Measurements from ENCODE around the gene RPTOR. TPM values are rescaled to one million over a fixed set of nuclear protein-coding genes. Genes with fewer than 3 reads are reported as not detected.

The RPTOR gene
- total and polyA plus RNA-seq, 10 of the 15 experiments (the other 5 are each of a cell fraction or from before 2014, with no cell fraction given) = 0.18 to 32.1 (median 7.8) TPM

DNA sequence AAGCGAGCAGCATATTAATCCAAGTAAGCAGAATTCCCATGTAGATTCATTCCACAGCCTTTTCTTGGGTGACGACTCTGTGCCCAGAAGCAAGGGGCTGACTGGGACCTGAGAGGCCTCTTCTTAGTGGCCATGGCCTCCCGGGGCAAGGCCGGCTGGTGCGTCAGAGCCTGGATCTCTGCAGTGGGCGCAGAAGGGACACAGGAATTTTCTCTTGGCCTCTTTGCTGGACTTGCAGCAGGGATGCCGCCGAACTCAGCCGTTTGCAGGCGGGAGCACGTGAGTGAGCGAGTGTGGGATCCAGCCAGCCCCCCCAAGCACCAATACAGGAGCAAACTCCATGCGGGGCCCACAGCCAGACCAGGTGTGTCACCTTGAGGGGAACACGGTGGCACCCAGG lies 151.8 kb downstream of the RPTOR start:
- Histone ChIP-seq H3K9ac (ENCODE audit: control insufficient read depth, insufficient read depth, low read length) (no peak overlapping the region), H3K9me3 (replicated peaks; ENCODE audit: control insufficient read depth, insufficient read depth, low read length) (no peaks in the 10 kb centered on the region; the same call in 2 of the 3 replicates), H3K27ac (ENCODE audit: control insufficient read depth, insufficient read depth) (no peak overlapping the region), H4K20me1 (ENCODE audit: control insufficient read depth, insufficient read depth) (no peaks in the 10 kb centered on the region; the same call in 1 of the 2 replicates), H3K4me1 (ENCODE audit: control insufficient read depth, insufficient read depth, low read length) (no peaks in the 10 kb centered on the region), H2AFZ (ENCODE audit: control insufficient read depth, low read depth, low read length) (no peak overlapping the region), H3K36me3 (ENCODE audit: control insufficient read depth in 2 of 2, insufficient read depth in 2 of 2, low read length in 1 of 2) (peaks cover 0 to 2% of the 10 kb centered on the region in 2 experiments; a peak in 2 of 4 replicates), H3K79me2 (ENCODE audit: control insufficient read depth, insufficient read depth, low read length) (no peaks in the 10 kb centered on the region; the same call in none of the 2 replicates), H3K27me3 (replicated peaks in 1 of 2; ENCODE audit: control insufficient read depth in 2 of 2, insufficient read depth in 2 of 2, low read length in 1 of 2) (no peaks in the 10 kb centered on the region), H3K4me2 (ENCODE audit: control insufficient read depth, insufficient read depth) (no peak overlapping the region), H3K4me3 (no peak overlapping the region)
- FAIRE-seq = no peak
- ChIA-PET POLR2A (interaction anchor here (0.7 kb wide), 1 partner anchor 14 kb away, joined by 3 read pairs; no protein-coding TSS in a partner anchor), RAD21 (ENCODE audit: unreplicated experiment) (no interaction called here), SMC1A (ENCODE audit: uncharacterized antibody, unreplicated experiment) (no interaction called here), CTCF (interaction anchor here (1.0 kb wide), 1 partner anchor 10 kb away, joined by 3 read pairs; no protein-coding TSS in a partner anchor)
- BruUV-seq (replicated peaks) = no TSS peak
- TF ChIP-seq SPI1 (IDR thresholded peaks at IDR 0.05; ENCODE audit: borderline replicate concordance, insufficient read depth, low read depth, low read length) (no peak), POLR2A (IDR thresholded peaks at IDR 0.05; ENCODE audit: low read depth, low read length) (no peak), KLF5 (IDR thresholded peaks at IDR 0.05; ENCODE audit: partially characterized antibody) (no peak), KDM1A (IDR thresholded peaks at IDR 0.05; ENCODE audit: borderline replicate concordance) (no peak), TARDBP (IDR thresholded peaks at IDR 0.05; ENCODE audit: borderline replicate concordance) (no peak), BMI1 (IDR thresholded peaks at IDR 0.05; ENCODE audit: borderline replicate concordance) (no peak), ZBTB33 (IDR thresholded peaks at IDR 0.05) (no peak), NR2F1 (conservative IDR thresholded peaks at IDR 0.05) (no peak), CHD2 (IDR thresholded peaks at IDR 0.05; ENCODE audit: borderline replicate concordance, low read depth, low read length) (no peak), JUNB (IDR thresholded peaks at IDR 0.05) (no peak), KAT2A (conservative IDR thresholded peaks at IDR 0.05; ENCODE audit: control insufficient read depth, low read depth, low read length) (no peak), ZSCAN29 (IDR thresholded peaks at IDR 0.05) (no peak), CBFB (IDR thresholded peaks at IDR 0.05; ENCODE audit: low read depth) (no peak), GATAD2B (conservative IDR thresholded peaks at IDR 0.05; ENCODE audit: low read depth) (no peak), FOS (IDR thresholded peaks at IDR 0.05; ENCODE audit: borderline replicate concordance, extremely low read depth, insufficient read length) (no peak), IRF3 (IDR thresholded peaks at IDR 0.05) (no peak), SMC3 (IDR thresholded peaks at IDR 0.05; ENCODE audit: borderline replicate concordance, low read length) (no peak), CBX5 (IDR thresholded peaks at IDR 0.05; ENCODE audit: low read depth) (no peak)
- TF ChIP-seq, protein P1, sequence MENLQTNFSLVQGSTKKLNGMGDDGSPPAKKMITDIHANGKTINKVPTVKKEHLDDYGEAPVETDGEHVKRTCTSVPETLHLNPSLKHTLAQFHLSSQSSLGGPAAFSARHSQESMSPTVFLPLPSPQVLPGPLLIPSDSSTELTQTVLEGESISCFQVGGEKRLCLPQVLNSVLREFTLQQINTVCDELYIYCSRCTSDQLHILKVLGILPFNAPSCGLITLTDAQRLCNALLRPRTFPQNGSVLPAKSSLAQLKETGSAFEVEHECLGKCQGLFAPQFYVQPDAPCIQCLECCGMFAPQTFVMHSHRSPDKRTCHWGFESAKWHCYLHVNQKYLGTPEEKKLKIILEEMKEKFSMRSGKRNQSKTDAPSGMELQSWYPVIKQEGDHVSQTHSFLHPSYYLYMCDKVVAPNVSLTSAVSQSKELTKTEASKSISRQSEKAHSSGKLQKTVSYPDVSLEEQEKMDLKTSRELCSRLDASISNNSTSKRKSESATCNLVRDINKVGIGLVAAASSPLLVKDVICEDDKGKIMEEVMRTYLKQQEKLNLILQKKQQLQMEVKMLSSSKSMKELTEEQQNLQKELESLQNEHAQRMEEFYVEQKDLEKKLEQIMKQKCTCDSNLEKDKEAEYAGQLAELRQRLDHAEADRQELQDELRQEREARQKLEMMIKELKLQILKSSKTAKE (IDR thresholded peaks at IDR 0.05; ENCODE audit: low read depth, poor library complexity, severe bottlenecking) = no peak
- TF ChIP-seq, protein P2, sequence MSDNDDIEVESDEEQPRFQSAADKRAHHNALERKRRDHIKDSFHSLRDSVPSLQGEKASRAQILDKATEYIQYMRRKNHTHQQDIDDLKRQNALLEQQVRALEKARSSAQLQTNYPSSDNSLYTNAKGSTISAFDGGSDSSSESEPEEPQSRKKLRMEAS (IDR thresholded peaks at IDR 0.05; ENCODE audit: low read depth, low read length) = no peak
- ATAC-seq = no peak
- intact Hi-C loops (cut with micrococcal nuclease; ENCODE audit: unreplicated experiment) (no loop called here), in situ Hi-C loops (cut with MboI) (no loop called here)
- DNase-seq (ENCODE audit: low read depth, low spot score) = no peak
- 80% methylated on average over 14 of the region's 14 CpGs for WGBS (ENCODE audit: insufficient coverage, insufficient replicate concordance, low lambda C conversion rate, missing lambda C conversion rate)
